PC-3 (cell line): ENCODE results near the gene STRBP.

Experiments
- EZH2 ChIP-seq: fragments of 300-600 bp; sonication (generic); IDR thresholded peaks from one replicate; pipeline ENCODE4 v1.6.1; 2017; ENCODE audit warnings: antibody characterized with exemption, mild to moderate bottlenecking, low read length; ENCODE audit not compliant: unreplicated experiment
- EZH2phosphoT487 ChIP-seq: fragments of 300-600 bp; sonication (generic); IDR thresholded peaks from 2 replicates; pipeline ENCODE4 v1.6.1; 2018; ENCODE audit warnings: mild to moderate bottlenecking, antibody characterized with exemption, low read length, borderline replicate concordance
- TF ChIP-seq, protein P1 (sequence below): fragments of 300-600 bp; sonication (generic); conservative IDR thresholded peaks from 2 replicates; pipeline ENCODE4 v1.5.1; 2017; ENCODE audit warnings: antibody characterized with exemption, low read depth, mild to moderate bottlenecking, low read length

DNA sequence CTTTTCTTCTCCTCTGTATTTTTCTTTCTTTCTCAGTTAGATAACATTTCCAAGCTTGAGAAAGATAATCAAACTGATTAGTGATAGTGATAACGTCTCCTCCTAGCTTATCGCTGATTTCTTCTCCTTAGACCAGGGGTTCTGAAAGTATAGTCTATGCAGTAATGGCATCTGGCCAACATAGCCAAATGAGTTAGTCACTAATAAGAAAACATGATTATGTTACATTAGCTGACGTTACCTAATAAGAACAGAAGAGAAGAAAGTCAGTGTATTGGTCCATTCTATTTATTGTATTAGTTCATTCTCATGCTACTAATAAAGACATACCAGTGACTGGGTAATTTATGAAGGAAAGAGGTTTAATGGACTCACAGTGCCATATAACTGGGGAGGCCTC lies 111.2 kb downstream of the STRBP start:
- TF ChIP-seq, protein P1, sequence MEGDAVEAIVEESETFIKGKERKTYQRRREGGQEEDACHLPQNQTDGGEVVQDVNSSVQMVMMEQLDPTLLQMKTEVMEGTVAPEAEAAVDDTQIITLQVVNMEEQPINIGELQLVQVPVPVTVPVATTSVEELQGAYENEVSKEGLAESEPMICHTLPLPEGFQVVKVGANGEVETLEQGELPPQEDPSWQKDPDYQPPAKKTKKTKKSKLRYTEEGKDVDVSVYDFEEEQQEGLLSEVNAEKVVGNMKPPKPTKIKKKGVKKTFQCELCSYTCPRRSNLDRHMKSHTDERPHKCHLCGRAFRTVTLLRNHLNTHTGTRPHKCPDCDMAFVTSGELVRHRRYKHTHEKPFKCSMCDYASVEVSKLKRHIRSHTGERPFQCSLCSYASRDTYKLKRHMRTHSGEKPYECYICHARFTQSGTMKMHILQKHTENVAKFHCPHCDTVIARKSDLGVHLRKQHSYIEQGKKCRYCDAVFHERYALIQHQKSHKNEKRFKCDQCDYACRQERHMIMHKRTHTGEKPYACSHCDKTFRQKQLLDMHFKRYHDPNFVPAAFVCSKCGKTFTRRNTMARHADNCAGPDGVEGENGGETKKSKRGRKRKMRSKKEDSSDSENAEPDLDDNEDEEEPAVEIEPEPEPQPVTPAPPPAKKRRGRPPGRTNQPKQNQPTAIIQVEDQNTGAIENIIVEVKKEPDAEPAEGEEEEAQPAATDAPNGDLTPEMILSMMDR: no peak
- TF ChIP-seq EZH2 (no peak), EZH2phosphoT487 (no peak)
